ENCODE measurements around the gene TMEM119. TPM values are rescaled to one million over a fixed set of nuclear protein-coding genes. Genes with fewer than 3 reads are reported as not detected.

Gene TMEM119
- total and polyA plus RNA-seq, 7 experiments from 2014 or later: 0.13 to 1.6 (median 0.50) TPM; not detected in 1

Small RNA genes within 50 kb of the gene (microRNA-seq; reads per million reads assigned to microRNA genes)
- not detected for gene MIR4496 (ENCODE audit: borderline microRNAs expressed)

Other genes starting within 250 kb of the TMEM119 start
- 1 to 10 TPM; 2.8 to 9.7 (median 6.9) TPM for gene FICD, start 82.8 kb downstream of the TMEM119 start, total RNA-seq
- 1 to 10 TPM; 1.6 to 2.7 TPM for gene FICD, start 82.8 kb downstream of the TMEM119 start, polyA plus RNA-seq
- gene SART3, start 36.9 kb downstream of the TMEM119 start, total RNA-seq: 10 to 100 TPM; 80.0 to 99.3 (median 87.6) TPM
- gene SART3, start 36.9 kb downstream of the TMEM119 start, polyA plus RNA-seq: 10 to 100 TPM; 34.3 to 49.2 TPM
- gene ISCU, start 35.5 kb downstream of the TMEM119 start, total RNA-seq: 100 to 1,000 TPM in 4 of 5 experiments, 10 to 100 TPM in 1; 51.7 to 212 (median 191) TPM
- gene ISCU, start 35.5 kb downstream of the TMEM119 start, polyA plus RNA-seq: 100 to 1,000 TPM; 325 to 401 TPM
- gene SELPLG, start 35.8 kb upstream of the TMEM119 start, total RNA-seq: 100 to 1,000 TPM in 4 of 5 experiments, 10 to 100 TPM in 1; 54.3 to 217 (median 154) TPM
- gene SELPLG, start 35.8 kb upstream of the TMEM119 start, polyA plus RNA-seq: 100 to 1,000 TPM; 530 to 831 TPM
- 10 to 100 TPM in 3 of 5 experiments, 1 to 10 TPM in 2; 7.6 to 71.8 (median 15.7) TPM for gene CORO1C, start 133.4 kb upstream of the TMEM119 start, total RNA-seq
- 1 to 10 TPM; 2.5 to 4.0 TPM for gene CORO1C, start 133.4 kb upstream of the TMEM119 start, polyA plus RNA-seq